Measurements from ENCODE around the gene TTC9C. TPM values are rescaled to one million over a fixed set of nuclear protein-coding genes. Genes with fewer than 3 reads are reported as not detected.

TTC9C gene
- total and polyA plus RNA-seq, 2 of the 8 experiments (the other 6 are each of a cell fraction or from before 2014, with no cell fraction given), result 25.4 to 34.1 TPM

- FAIRE-seq (no peak), DNase-seq (ENCODE audit: low read depth in 1 of 2, low spot score in 2 of 2) (no peak)
- peaks cover 0 to 6% of the 10 kb centered on the region in 2 experiments for H4K20me1 ChIP-seq (replicated peaks in 1 of 2; ENCODE audit: control insufficient read depth in 1 of 2, insufficient read depth in 2 of 2, low read length in 2 of 2)
- peaks cover 0 to 4% (median 0%) of the 10 kb centered on the region in 4 experiments; a peak in 2 of 7 replicates for H3K4me1 ChIP-seq (replicated peaks in 1 of 4; ENCODE audit: control insufficient read depth in 3 of 4, insufficient read depth in 4 of 4, low read length in 3 of 4)
- no peak within 1 kb of the TSS for H2BK12ac ChIP-seq (ENCODE audit: low read depth, low read length)
- no peak within 1 kb of the TSS for H3K23ac ChIP-seq (ENCODE audit: insufficient read length)
- no peak within 1 kb of the TSS for H3K4me3 ChIP-seq (ENCODE audit: extremely low read depth in 1 of 4, insufficient read depth in 2 of 4, low read depth in 3 of 4, low read length in 4 of 4)
- H4K91ac ChIP-seq (replicated peaks; ENCODE audit: insufficient read length, low read length), result no peak within 1 kb of the TSS
- no peak within 1 kb of the TSS for H2AK5ac ChIP-seq (ENCODE audit: low read depth, low read length)
- no peak within 1 kb of the TSS for H2AFZ ChIP-seq (ENCODE audit: low read length)
- H2BK15ac ChIP-seq (ENCODE audit: low read length), result no peak within 1 kb of the TSS
- H3K36me3 ChIP-seq (ENCODE audit: control insufficient read depth in 2 of 4, insufficient read depth in 4 of 4, low read length in 3 of 4), result peaks cover 11 to 29% (median 25%) of the 10 kb centered on the region in 4 experiments; a peak in 6 of 8 replicates
- peak within 1 kb of the TSS; percentile 88; the same call in 1 of the 2 replicates for H4K8ac ChIP-seq (ENCODE audit: extremely low read depth, insufficient read depth, low read length)
- CTCF ChIA-PET (ENCODE audit: partially characterized antibody), result interaction anchor here (0.6 to 10.3 kb wide), 17 partner anchors 7 to 146 kb away, joined by 3 to 114 read pairs (median 4); partner anchors contain the start of genes BSCL2, C11orf98, CSKMT and GNG3
- POLR2A ChIA-PET (ENCODE audit: partially characterized antibody), result interaction anchor here (0.6 to 61.4 kb wide), 14 partner anchors 11 to 166 kb away, joined by 3 to 2041 read pairs (median 4); partner anchors contain the start of genes AHNAK, B3GAT3, BSCL2 and C11orf98
- no peak within 1 kb of the TSS for H4K5ac ChIP-seq (ENCODE audit: insufficient read length, low read depth, low read length)
- 86% methylated on average over 11 of the region's 11 CpGs; no CpG with 5 or more reads in 1 of the 2 experiments for WGBS, 2 experiments (ENCODE audit: extremely low coverage in 1 of 2, insufficient coverage in 1 of 2, insufficient read length in 1 of 2, insufficient replicate concordance in 2 of 2, low coverage in 1 of 2, low lambda C conversion rate in 2 of 2, missing lambda C conversion rate in 1 of 2)
- H3K23me2 ChIP-seq (ENCODE audit: low read depth, low read length), result no peaks in the 10 kb centered on the region
- no peak within 1 kb of the TSS for H3K14ac ChIP-seq (ENCODE audit: insufficient read length)
- H3K56ac ChIP-seq (replicated peaks; ENCODE audit: insufficient read length, low read depth, low read length), result no peak within 1 kb of the TSS
- no peak within 1 kb of the TSS for H3K27ac ChIP-seq (ENCODE audit: low read depth, low read length)
- peak within 1 kb of the TSS in 1 of 4 experiments; percentile 50; a peak in 1 of 7 replicates for H3K9ac ChIP-seq (replicated peaks in 1 of 4; ENCODE audit: extremely low read depth in 1 of 4, low read depth in 3 of 4, low read length in 3 of 4)
- H2BK120ac ChIP-seq (replicated peaks; ENCODE audit: low read depth, low read length), result no peak within 1 kb of the TSS
- H3K27me3 ChIP-seq (replicated peaks in 1 of 4; ENCODE audit: control insufficient read depth in 3 of 4, extremely low read depth in 1 of 4, insufficient read depth in 3 of 4, low read length in 3 of 4), result no peaks in the 10 kb centered on the region
- no peak within 1 kb of the TSS for H2BK20ac ChIP-seq (ENCODE audit: low read length)
- H3K18ac ChIP-seq (ENCODE audit: extremely low read depth, low read length), result no peak within 1 kb of the TSS
- no peaks in the 10 kb centered on the region for H3K9me3 ChIP-seq (ENCODE audit: insufficient read depth in 2 of 2, low read depth in 1 of 2, low read length in 1 of 2)
- no peak within 1 kb of the TSS for H2BK5ac ChIP-seq (ENCODE audit: low read depth, low read length)
- no peaks in the 10 kb centered on the region for H3K79me2 ChIP-seq (ENCODE audit: control insufficient read depth in 1 of 2, insufficient read depth in 2 of 2, low read length in 2 of 2)
- H3K79me1 ChIP-seq (ENCODE audit: low read depth, low read length), result no peaks in the 10 kb centered on the region
- no peak within 1 kb of the TSS; a peak in 1 of 4 replicates for H3K4me2 ChIP-seq (ENCODE audit: insufficient read depth in 1 of 2, low read depth in 2 of 2, low read length in 2 of 2)
- no peak within 1 kb of the TSS for H3K4ac ChIP-seq (replicated peaks; ENCODE audit: insufficient read length, low read depth, low read length)
- TF ChIP-seq MAFK (IDR thresholded peaks at IDR 0.05; ENCODE audit: low read depth, low read length) (no peak), YY1 (IDR thresholded peaks at IDR 0.05; ENCODE audit: low read depth, low read length) (no peak), CEBPB (IDR thresholded peaks at IDR 0.05; ENCODE audit: low read depth, low read length) (no peak), FOSL1 (IDR thresholded peaks at IDR 0.05; ENCODE audit: insufficient read depth, low read depth, low read length) (no peak), BCL11A (IDR thresholded peaks at IDR 0.05; ENCODE audit: low read depth in 2 of 2, low read length in 2 of 2) (no peak), BRCA1 (IDR thresholded peaks at IDR 0.05; ENCODE audit: low read depth, low read length) (no peak)
These were observed 38.7 kb upstream of the TTC9C start, which contains the start of gene LRRN4CL for GRCh38 chr11:62689421-62690183. TSS of gene LRRN4CL (minus strand) at chr11:62689530. CDS start at chr11:62688508, 1,022 bp downstream.

All from H1 (cell line).